Neural cell (in vitro differentiated cells): Measurements from ENCODE around the gene LBX2.

Experiments used
- EZH2 ChIP-seq: fragments of 200-600, 300-800 bp; shearing (Covaris generic), sonication (generic); IDR thresholded peaks from 2 replicates; pipeline ENCODE4 v1.6.1; 2014; ENCODE audit warnings: antibody characterized with exemption, low read length, borderline replicate concordance, mild to moderate bottlenecking; ENCODE audit not compliant: insufficient read depth, poor library complexity, severe bottlenecking
- POLR2AphosphoS5 ChIP-seq: IDR thresholded peaks from 2 replicates; pipeline ENCODE4 v1.6.1; 2012
- RAD21 ChIP-seq: fragments of 450-650 bp; conservative IDR thresholded peaks from 2 replicates; pipeline ENCODE4 v1.6.1; 2014; ENCODE audit warnings: antibody characterized with exemption, mild to moderate bottlenecking, moderate library complexity
- TAF1 ChIP-seq: IDR thresholded peaks from 2 replicates; pipeline ENCODE4 v1.6.1; 2012; ENCODE audit warnings: low read depth
- TF ChIP-seq, protein P1 (sequence below): IDR thresholded peaks from 2 replicates; pipeline ENCODE4 v1.6.1; 2012; ENCODE audit warnings: borderline replicate concordance
- TF ChIP-seq, protein P2 (sequence below): fragments of 450-650 bp; IDR thresholded peaks from 2 replicates; pipeline ENCODE4 v1.5.1; 2014; ENCODE audit warnings: antibody characterized with exemption, mild to moderate bottlenecking, moderate library complexity; ENCODE audit not compliant: poor library complexity, severe bottlenecking

DNA sequence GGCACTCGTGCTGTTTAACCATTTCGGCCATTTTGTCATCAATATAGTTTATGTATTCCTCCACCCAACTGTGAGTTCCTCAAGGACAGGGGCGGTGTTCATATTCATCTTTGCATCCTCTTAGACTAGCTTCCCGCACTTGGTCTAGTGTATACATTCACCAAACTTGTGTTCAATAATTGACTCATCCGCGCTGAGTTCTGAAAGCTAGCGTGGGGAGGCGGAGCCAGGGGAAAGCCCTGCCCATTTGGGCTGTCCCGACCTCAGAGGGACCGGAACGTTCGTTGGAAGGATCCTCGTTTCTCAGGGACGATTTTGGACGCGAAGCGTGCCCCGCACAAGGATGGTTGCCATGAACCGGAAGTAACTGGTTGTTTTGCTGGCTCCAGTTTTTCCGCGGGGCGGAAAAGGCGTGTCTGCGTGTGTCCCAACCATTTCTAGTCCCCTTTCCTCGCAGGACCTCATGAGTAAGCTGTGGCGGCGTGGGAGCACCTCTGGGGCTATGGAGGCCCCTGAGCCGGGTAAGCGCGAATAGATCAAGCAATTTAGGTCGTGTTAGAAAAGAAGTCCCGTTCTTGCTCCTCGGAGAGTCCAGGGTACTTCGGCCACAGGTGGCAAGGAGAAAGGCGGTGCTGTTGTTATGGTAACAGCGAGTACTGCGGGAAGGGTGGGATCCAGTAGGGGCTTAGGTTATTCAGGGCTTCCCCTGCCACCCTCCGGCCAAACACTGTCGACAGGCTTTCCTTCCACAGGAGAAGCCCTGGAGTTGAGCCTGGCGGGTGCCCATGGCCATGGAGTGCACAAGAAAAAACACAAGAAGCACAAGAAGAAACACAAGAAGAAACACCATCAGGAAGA is 44.5 kb downstream of the LBX2 start, which contains the start of gene INO80B:
- TF ChIP-seq, protein P1, sequence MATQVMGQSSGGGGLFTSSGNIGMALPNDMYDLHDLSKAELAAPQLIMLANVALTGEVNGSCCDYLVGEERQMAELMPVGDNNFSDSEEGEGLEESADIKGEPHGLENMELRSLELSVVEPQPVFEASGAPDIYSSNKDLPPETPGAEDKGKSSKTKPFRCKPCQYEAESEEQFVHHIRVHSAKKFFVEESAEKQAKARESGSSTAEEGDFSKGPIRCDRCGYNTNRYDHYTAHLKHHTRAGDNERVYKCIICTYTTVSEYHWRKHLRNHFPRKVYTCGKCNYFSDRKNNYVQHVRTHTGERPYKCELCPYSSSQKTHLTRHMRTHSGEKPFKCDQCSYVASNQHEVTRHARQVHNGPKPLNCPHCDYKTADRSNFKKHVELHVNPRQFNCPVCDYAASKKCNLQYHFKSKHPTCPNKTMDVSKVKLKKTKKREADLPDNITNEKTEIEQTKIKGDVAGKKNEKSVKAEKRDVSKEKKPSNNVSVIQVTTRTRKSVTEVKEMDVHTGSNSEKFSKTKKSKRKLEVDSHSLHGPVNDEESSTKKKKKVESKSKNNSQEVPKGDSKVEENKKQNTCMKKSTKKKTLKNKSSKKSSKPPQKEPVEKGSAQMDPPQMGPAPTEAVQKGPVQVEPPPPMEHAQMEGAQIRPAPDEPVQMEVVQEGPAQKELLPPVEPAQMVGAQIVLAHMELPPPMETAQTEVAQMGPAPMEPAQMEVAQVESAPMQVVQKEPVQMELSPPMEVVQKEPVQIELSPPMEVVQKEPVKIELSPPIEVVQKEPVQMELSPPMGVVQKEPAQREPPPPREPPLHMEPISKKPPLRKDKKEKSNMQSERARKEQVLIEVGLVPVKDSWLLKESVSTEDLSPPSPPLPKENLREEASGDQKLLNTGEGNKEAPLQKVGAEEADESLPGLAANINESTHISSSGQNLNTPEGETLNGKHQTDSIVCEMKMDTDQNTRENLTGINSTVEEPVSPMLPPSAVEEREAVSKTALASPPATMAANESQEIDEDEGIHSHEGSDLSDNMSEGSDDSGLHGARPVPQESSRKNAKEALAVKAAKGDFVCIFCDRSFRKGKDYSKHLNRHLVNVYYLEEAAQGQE: peak; percentile 58
- TF ChIP-seq, protein P2, sequence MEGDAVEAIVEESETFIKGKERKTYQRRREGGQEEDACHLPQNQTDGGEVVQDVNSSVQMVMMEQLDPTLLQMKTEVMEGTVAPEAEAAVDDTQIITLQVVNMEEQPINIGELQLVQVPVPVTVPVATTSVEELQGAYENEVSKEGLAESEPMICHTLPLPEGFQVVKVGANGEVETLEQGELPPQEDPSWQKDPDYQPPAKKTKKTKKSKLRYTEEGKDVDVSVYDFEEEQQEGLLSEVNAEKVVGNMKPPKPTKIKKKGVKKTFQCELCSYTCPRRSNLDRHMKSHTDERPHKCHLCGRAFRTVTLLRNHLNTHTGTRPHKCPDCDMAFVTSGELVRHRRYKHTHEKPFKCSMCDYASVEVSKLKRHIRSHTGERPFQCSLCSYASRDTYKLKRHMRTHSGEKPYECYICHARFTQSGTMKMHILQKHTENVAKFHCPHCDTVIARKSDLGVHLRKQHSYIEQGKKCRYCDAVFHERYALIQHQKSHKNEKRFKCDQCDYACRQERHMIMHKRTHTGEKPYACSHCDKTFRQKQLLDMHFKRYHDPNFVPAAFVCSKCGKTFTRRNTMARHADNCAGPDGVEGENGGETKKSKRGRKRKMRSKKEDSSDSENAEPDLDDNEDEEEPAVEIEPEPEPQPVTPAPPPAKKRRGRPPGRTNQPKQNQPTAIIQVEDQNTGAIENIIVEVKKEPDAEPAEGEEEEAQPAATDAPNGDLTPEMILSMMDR: peak; percentile 42
- peak; percentile 42 for TF ChIP-seq RAD21
- TF ChIP-seq POLR2AphosphoS5: peak; percentile 67
- no peak for TF ChIP-seq EZH2
- TF ChIP-seq TAF1: peak; percentile 56
